Measurements from ENCODE around the gene NSG2. TPM values are rescaled to one million over a fixed set of nuclear protein-coding genes. Genes with fewer than 3 reads are reported as not detected.

The NSG2 gene
- total RNA-seq, 1 donor from 2014 or later: not detected

DNA sequence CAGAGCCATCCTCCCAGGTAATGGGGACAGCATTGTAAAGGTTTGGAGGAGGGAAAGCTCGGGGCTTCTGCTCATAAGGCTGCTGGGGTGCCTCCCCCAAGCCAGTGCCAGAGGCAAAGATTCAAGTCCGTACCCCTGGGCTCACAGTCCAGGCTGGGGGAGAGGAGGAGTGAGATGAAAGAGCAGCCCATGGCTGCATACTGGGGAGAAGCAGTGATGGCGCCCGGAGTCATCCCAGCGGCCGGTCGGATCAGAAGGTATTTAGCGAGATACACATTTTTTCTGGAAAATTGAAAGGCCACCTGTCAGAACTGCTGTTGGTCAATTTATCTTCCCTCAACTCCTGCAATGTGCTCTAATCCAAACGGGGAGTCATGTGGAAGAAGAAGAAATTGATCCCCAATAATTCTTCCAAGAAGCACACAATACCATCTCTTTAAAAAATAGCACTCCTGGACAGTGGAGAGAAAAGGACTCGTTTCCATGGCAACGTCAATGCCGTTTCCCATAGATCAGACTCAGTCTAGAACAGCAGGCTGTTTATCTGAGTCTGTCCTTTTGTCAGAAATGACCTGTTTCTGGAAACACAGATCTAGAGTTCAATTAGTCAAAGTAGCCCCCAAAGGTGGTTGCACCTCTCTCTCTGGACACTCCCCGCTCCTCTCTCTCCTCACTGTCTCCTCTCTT is 65.9 kb downstream of the NSG2 start:
- Histone ChIP-seq H3K27me3 (no peaks in the 10 kb centered on the region), H3K4me3 (no peak overlapping the region), H3K4me1 (no peaks in the 10 kb centered on the region), H3K27ac (no peak overlapping the region), H3K9me3 (no peaks in the 10 kb centered on the region), H3K36me3 (no peaks in the 10 kb centered on the region)
- intact Hi-C loops (cut with DNase I): no loop called here
- TF ChIP-seq, protein P1, sequence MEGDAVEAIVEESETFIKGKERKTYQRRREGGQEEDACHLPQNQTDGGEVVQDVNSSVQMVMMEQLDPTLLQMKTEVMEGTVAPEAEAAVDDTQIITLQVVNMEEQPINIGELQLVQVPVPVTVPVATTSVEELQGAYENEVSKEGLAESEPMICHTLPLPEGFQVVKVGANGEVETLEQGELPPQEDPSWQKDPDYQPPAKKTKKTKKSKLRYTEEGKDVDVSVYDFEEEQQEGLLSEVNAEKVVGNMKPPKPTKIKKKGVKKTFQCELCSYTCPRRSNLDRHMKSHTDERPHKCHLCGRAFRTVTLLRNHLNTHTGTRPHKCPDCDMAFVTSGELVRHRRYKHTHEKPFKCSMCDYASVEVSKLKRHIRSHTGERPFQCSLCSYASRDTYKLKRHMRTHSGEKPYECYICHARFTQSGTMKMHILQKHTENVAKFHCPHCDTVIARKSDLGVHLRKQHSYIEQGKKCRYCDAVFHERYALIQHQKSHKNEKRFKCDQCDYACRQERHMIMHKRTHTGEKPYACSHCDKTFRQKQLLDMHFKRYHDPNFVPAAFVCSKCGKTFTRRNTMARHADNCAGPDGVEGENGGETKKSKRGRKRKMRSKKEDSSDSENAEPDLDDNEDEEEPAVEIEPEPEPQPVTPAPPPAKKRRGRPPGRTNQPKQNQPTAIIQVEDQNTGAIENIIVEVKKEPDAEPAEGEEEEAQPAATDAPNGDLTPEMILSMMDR (IDR thresholded peaks at IDR 0.05): no peak
- peak in 1 of 2 donors; percentile 24 for DNase-seq (ENCODE audit: low spot score in 2 of 2)

DNA sequence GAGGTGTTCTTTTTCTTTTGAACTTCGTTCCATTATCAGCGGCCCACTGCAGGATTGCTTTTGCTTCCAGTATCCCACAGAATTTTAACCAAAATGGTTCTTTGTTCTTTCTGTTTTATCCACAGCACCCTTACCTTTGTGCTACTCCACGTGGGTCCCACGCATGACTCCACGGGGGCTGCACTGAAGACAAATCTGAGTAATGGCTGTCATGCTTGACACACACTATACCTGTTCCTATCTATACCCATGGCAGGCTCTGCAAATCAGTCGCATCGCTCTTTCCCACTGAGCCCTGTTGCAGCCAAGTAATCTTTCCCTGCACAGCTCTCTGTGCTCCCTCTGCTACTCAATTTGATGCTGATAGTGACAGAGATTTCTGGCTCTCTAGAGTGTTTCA is 69.7 kb downstream of the NSG2 start:
- Histone ChIP-seq H3K4me3 (no peak overlapping the region), H3K27me3 (no peaks in the 10 kb centered on the region), H3K9me3 (no peaks in the 10 kb centered on the region), H3K36me3 (no peaks in the 10 kb centered on the region), H3K4me1 (no peaks in the 10 kb centered on the region), H3K27ac (no peak overlapping the region)
- intact Hi-C loops (cut with DNase I): no loop called here
- DNase-seq (ENCODE audit: low spot score in 2 of 2): no peak
- TF ChIP-seq, protein P1 (IDR thresholded peaks at IDR 0.05): no peak

- intact Hi-C loops (cut with DNase I): no loop called here
- H3K4me3 ChIP-seq: no peak overlapping the region
- H3K27ac ChIP-seq: no peak overlapping the region
- no peaks in the 10 kb centered on the region for H3K36me3 ChIP-seq
- H3K9me3 ChIP-seq: no peaks in the 10 kb centered on the region
- no peaks in the 10 kb centered on the region for H3K27me3 ChIP-seq
- TF ChIP-seq, protein P1 (IDR thresholded peaks at IDR 0.05): no peak
- no peak for DNase-seq (ENCODE audit: low spot score in 2 of 2)
- no peaks in the 10 kb centered on the region for H3K4me1 ChIP-seq
These were observed 73.4 kb downstream of the NSG2 start for GRCh38 chr5:174118823-174119467.

GRCh38 chr5:174119468-174119881 is 74.0 kb downstream of the NSG2 start:
- Histone ChIP-seq H3K36me3 (no peaks in the 10 kb centered on the region), H3K27ac (no peak overlapping the region), H3K27me3 (no peaks in the 10 kb centered on the region), H3K4me1 (no peaks in the 10 kb centered on the region), H3K4me3 (no peak overlapping the region), H3K9me3 (no peaks in the 10 kb centered on the region)
- TF ChIP-seq, protein P1 (IDR thresholded peaks at IDR 0.05): no peak
- intact Hi-C loops (cut with DNase I): no loop called here
- no peak for DNase-seq (ENCODE audit: low spot score in 2 of 2)

- no peak for DNase-seq (ENCODE audit: low spot score in 2 of 2)
- no peak overlapping the region for H3K27ac ChIP-seq
- no peaks in the 10 kb centered on the region for H3K36me3 ChIP-seq
- no peak overlapping the region for H3K4me3 ChIP-seq
- no peaks in the 10 kb centered on the region for H3K4me1 ChIP-seq
- H3K9me3 ChIP-seq: no peaks in the 10 kb centered on the region
- no peaks in the 10 kb centered on the region for H3K27me3 ChIP-seq
- TF ChIP-seq, protein P1 (IDR thresholded peaks at IDR 0.05): no peak
- intact Hi-C loops (cut with DNase I): no loop called here
These were observed 75.0 kb downstream of the NSG2 start for GRCh38 chr5:174120401-174121005.
